ENCODE measurements around the gene TNRC18.
A peak's percentile ranks its signal among the peaks of the same experiment; 100 is the strongest.

Gene TNRC18

DNA sequence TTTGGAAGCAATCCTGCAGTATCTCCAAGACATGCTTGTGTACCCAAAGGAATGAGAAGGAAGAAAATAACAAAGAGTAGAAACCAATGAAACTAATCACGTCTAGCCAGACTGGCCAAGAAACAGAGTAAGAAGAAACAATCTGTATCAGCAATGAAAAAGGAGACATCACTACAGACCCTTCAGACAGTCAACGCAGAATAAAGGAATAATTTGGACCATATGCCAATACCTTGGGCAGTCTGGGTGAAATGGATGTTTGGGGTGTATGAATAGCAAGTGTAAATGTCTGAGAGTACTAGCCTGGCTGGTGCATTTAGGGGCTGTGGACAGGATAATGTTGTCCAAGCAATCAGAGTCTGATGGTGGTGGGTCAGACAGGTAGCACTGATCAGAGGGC, 79.8 kb downstream of the TNRC18 start:
- TF ChIP-seq, protein P1, sequence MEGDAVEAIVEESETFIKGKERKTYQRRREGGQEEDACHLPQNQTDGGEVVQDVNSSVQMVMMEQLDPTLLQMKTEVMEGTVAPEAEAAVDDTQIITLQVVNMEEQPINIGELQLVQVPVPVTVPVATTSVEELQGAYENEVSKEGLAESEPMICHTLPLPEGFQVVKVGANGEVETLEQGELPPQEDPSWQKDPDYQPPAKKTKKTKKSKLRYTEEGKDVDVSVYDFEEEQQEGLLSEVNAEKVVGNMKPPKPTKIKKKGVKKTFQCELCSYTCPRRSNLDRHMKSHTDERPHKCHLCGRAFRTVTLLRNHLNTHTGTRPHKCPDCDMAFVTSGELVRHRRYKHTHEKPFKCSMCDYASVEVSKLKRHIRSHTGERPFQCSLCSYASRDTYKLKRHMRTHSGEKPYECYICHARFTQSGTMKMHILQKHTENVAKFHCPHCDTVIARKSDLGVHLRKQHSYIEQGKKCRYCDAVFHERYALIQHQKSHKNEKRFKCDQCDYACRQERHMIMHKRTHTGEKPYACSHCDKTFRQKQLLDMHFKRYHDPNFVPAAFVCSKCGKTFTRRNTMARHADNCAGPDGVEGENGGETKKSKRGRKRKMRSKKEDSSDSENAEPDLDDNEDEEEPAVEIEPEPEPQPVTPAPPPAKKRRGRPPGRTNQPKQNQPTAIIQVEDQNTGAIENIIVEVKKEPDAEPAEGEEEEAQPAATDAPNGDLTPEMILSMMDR (IDR thresholded peaks at IDR 0.05): no peak
- no peak overlapping the region for H3K4me3 Mint-ChIP-seq

DNA sequence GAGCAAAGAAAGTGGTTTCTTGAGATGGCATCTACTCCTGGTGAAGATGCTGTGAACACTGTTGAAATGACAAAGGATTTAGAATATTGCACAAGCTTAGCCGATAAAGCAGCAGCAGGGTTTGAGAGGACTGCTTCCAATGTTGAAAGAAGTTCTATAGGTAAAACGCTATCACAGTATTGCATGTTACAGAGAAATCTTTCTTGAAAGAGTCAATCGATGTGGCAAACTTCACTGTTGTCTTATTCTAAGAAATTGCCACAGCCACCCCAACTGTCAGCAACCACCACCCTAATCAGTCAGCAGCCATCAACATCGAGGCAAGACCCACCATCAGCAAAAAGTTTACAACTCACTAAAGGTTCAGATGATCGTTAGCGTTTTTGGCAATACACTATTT, 81.0 kb downstream of the TNRC18 start:
- Mint-ChIP-seq H3K4me1 (no peaks in the 10 kb centered on the region), H3K4me3 (no peak overlapping the region), H3K27ac (no peak overlapping the region), H3K9me3 (peaks cover 78% of the 10 kb centered on the region), H3K36me3 (ENCODE audit: low read depth) (peaks cover 90% of the 10 kb centered on the region), H3K27me3 (ENCODE audit: low read depth, poor library complexity) (peaks cover 2% of the 10 kb centered on the region)
- DNase-seq: no peak
- TF ChIP-seq, protein P1 (IDR thresholded peaks at IDR 0.05): no peak

More for the DNA sequence above, 79.8 kb downstream of the TNRC18 start:
- peaks cover 78% of the 10 kb centered on the region for H3K36me3 Mint-ChIP-seq (ENCODE audit: low read depth)
- no peak for DNase-seq
- H3K27me3 Mint-ChIP-seq (ENCODE audit: low read depth, poor library complexity): no peaks in the 10 kb centered on the region
- no peak overlapping the region for H3K27ac Mint-ChIP-seq
- H3K4me1 Mint-ChIP-seq: peaks cover 6% of the 10 kb centered on the region
- H3K9me3 Mint-ChIP-seq: peaks cover 66% of the 10 kb centered on the region

DNA sequence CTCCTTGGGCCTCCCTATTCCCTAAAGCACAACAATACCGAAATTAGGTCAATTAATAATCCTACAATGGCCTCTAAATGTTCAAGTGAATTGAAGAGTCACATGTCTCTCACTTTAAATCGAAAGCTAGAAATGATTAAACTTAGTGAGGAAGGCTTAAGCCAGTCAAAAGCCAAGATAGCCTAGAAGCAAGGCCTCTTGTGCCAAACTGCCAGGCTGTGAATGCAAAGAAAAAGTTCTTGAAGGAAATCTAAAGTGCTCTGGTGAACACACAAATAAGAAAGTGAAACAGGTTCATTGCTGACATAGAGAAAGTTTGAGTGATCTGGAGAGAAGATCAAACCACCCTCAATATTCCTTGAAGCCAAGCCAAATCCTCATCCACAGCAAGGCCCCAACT, 83.7 kb downstream of the TNRC18 start:
- Mint-ChIP-seq H3K4me1 (no peaks in the 10 kb centered on the region), H3K27ac (no peak overlapping the region), H3K4me3 (no peak overlapping the region), H3K27me3 (ENCODE audit: low read depth, poor library complexity) (peaks cover 5% of the 10 kb centered on the region), H3K36me3 (ENCODE audit: low read depth) (peaks cover 98% of the 10 kb centered on the region), H3K9me3 (peaks cover 94% of the 10 kb centered on the region)
- no peak for DNase-seq
- TF ChIP-seq, protein P1 (IDR thresholded peaks at IDR 0.05): no peak

DNA sequence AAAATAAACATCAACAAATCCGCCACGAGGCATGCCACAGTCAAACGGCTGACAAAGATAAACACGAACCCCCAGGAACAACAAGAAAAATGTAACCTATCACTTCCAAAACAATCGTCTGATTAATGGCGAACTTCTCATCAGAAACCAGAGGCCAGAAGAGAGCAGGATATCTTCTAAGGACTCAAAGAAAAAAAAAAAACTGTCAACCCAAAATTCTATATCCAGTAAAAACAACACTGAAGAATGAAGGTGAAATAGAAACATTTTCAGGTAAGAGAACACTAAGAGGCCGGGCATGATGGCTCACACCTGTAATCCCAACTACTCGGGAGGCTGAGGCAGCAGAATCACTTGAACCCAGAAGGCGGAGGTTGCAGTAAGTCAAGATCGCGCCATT, 86.6 kb downstream of the TNRC18 start:
- Mint-ChIP-seq H3K27me3 (ENCODE audit: low read depth, poor library complexity) (peaks cover 7% of the 10 kb centered on the region), H3K9me3 (peaks cover 70% of the 10 kb centered on the region), H3K27ac (no peak overlapping the region), H3K4me3 (no peak overlapping the region), H3K36me3 (ENCODE audit: low read depth) (peaks cover 85% of the 10 kb centered on the region), H3K4me1 (no peaks in the 10 kb centered on the region)
- no peak for DNase-seq
- TF ChIP-seq, protein P1 (IDR thresholded peaks at IDR 0.05): no peak

DNA sequence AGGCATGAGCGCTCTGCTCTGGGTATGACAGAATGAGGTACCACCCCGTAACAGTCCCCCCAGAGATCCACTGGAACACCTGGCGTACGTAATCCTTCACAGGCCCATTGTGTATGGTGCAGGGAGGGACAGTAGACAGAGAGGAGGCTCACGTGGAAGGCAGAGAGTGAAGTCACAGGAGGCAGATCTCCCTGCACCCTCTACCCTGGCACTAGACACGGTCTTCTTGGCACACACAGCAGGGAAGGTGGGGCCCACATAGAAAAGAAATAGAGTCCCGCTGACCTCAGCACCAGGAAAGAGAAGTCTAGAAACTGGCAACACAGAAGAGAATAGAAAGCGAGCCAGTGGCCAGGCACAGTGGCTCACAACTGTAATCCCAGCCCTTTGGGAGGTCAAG, 89.0 kb downstream of the TNRC18 start:
- H3K4me1 Mint-ChIP-seq: no peaks in the 10 kb centered on the region
- TF ChIP-seq, protein P1 (IDR thresholded peaks at IDR 0.05): no peak
- peaks cover 7% of the 10 kb centered on the region for H3K27me3 Mint-ChIP-seq (ENCODE audit: low read depth, poor library complexity)
- H3K36me3 Mint-ChIP-seq (ENCODE audit: low read depth): peaks cover 85% of the 10 kb centered on the region
- peak overlapping the region; percentile 59 for H3K27ac Mint-ChIP-seq
- H3K9me3 Mint-ChIP-seq: peaks cover 46% of the 10 kb centered on the region
- H3K4me3 Mint-ChIP-seq: no peak overlapping the region
- DNase-seq: no peak

Measured in nephron progenitor cell (in vitro differentiated cells).